ENCODE data around the gene WDR33. TPM values are rescaled to one million over a fixed set of nuclear protein-coding genes. Genes with fewer than 3 reads are reported as not detected.

WDR33 gene
- total and polyA plus RNA-seq, 4 donors = 8.2 to 37.5 (median 22.4) TPM

- TF ChIP-seq MAX (IDR thresholded peaks at IDR 0.05) (no peak), SP1 (IDR thresholded peaks at IDR 0.05) (no peak)
Observed at GRCh38 chr2:127670957-127671290, 140.0 kb downstream of the WDR33 start (continued).

GRCh38 chr2:127670055-127670956 lies 140.7 kb downstream of the WDR33 start:
- Histone ChIP-seq H3K9ac (ENCODE audit: low read depth in 1 of 2, low read length in 2 of 2) (no peak overlapping the region), H3K36me3 (ENCODE audit: control insufficient read depth in 4 of 4, insufficient read depth in 3 of 4, low read depth in 1 of 4, low read length in 3 of 4) (no peaks in the 10 kb centered on the region), H3K27me3 (ENCODE audit: control insufficient read depth in 4 of 4, insufficient read depth in 4 of 4, low read length in 3 of 4) (no peaks in the 10 kb centered on the region), H3K9me3 (ENCODE audit: control insufficient read depth in 4 of 4, low read length in 3 of 4) (no peaks in the 10 kb centered on the region), H3K4me3 (ENCODE audit: low read depth in 1 of 3, low read length in 3 of 3) (no peak overlapping the region), H3K27ac (ENCODE audit: low read depth in 1 of 2, low read length in 2 of 2) (no peak overlapping the region), H3K4me1 (ENCODE audit: control insufficient read depth in 4 of 4, insufficient read depth in 4 of 4, low read length in 3 of 4) (peaks cover 2 to 35% (median 21%) of the 10 kb centered on the region in 4 donors)
- DNase-seq (ENCODE audit: low spot score) = no peak
- no peak for TF ChIP-seq FOXA1 (IDR thresholded peaks at IDR 0.05)
- no peak for TF ChIP-seq ZBTB33 (IDR thresholded peaks at IDR 0.05)
- no peak for TF ChIP-seq YY1 (IDR thresholded peaks at IDR 0.05)
- TF ChIP-seq NR2F2 (IDR thresholded peaks at IDR 0.05) = no peak
- no peak for TF ChIP-seq JUND (IDR thresholded peaks at IDR 0.05)
- TF ChIP-seq REST (IDR thresholded peaks at IDR 0.05) = no peak
- TF ChIP-seq EGR1 (IDR thresholded peaks at IDR 0.05; ENCODE audit: low read depth in 2 of 2) = no peak
- no peak for TF ChIP-seq CTCF (IDR thresholded peaks at IDR 0.05; ENCODE audit: low read depth, low read length, missing input control)
- TF ChIP-seq HNF4G (IDR thresholded peaks at IDR 0.05) = no peak
- no peak for TF ChIP-seq ATF3 (IDR thresholded peaks at IDR 0.05)
- no peak for TF ChIP-seq SP1 (IDR thresholded peaks at IDR 0.05)
- no peak for TF ChIP-seq FOXA2 (IDR thresholded peaks at IDR 0.05)
- TF ChIP-seq RXRA (IDR thresholded peaks at IDR 0.05) = no peak
- TF ChIP-seq HNF4A (conservative IDR thresholded peaks at IDR 0.05) = no peak
- no peak for TF ChIP-seq TAF1 (conservative IDR thresholded peaks at IDR 0.05)
- no peak for TF ChIP-seq GABPA (IDR thresholded peaks at IDR 0.05 in 1 of 2, conservative IDR thresholded peaks at IDR 0.05 in 1 of 2)
- no peak for TF ChIP-seq MAX (IDR thresholded peaks at IDR 0.05)
- TF ChIP-seq RAD21 (IDR thresholded peaks at IDR 0.05) = no peak
- 91% methylated on average over 10 of the region's 10 CpGs for WGBS

Data from liver (tissue), 9 donors.